K562 (cell line): Measurements from ENCODE around the gene PGAM4.

ENCODE experiments used
- CTCF ChIP-seq, 3 experiments: IDR thresholded peaks in 2 of 3; conservative IDR thresholded peaks in 1 of 3; 2 replicates each; pipeline ENCODE4 v1.5.1; 2011 to 2012; ENCODE audit warnings: low read length in 3 of 3, mild to moderate bottlenecking in 3 of 3, control low read depth in 2 of 3, improper control_type of control experiment in 1 of 3, inconsistent platforms in 1 of 3, low read depth in 1 of 3, mixed read lengths in 1 of 3, moderate library complexity in 1 of 3; ENCODE audit not compliant: insufficient read depth in 2 of 3
- JUND ChIP-seq, 2 experiments: IDR thresholded peaks; 2 replicates in 1 of 2; 3 replicates in 1 of 2; pipeline ENCODE4 v1.6.1; 2011; ENCODE audit warnings: borderline replicate concordance in 2 of 2, low read depth in 2 of 2, low read length in 2 of 2, improper control_type of control experiment in 1 of 2, missing biosample characterization in 1 of 2, missing genetic modification characterization in 1 of 2, missing genetic modification reagents in 1 of 2
- NR2C2 ChIP-seq, 2 experiments: fragments of 200-800 bp in 1 of 2; sonication (Bioruptor generic) in 1 of 2; sonication (generic) in 1 of 2; formaldehyde crosslinking in 1 of 2; IDR thresholded peaks; 2 replicates each; pipeline versions ENCODE4 v1.6.1 to v1.8.0; 2016 to 2022; ENCODE audit warnings: mild to moderate bottlenecking in 1 of 2, missing compliant biosample characterization in 1 of 2, missing genetic modification characterization in 1 of 2, missing genetic modification reagents in 1 of 2
- NR2F6 ChIP-seq: fragments of 450-650 bp; formaldehyde crosslinking; IDR thresholded peaks from 2 replicates; pipeline ENCODE4 v1.4.0; 2020; ENCODE audit warnings: mild to moderate bottlenecking
- PRMT5 ChIP-seq: sonication (generic); formaldehyde crosslinking; IDR thresholded peaks from 2 replicates; pipeline ENCODE4 v1.5.0; 2020; ENCODE audit warnings: missing genetic modification reagents
- TARDBP ChIP-seq: fragments of 450-650 bp; IDR thresholded peaks from 2 replicates; pipeline ENCODE4 v1.6.1; 2016
- TCF7L2 ChIP-seq: fragments of 150-350 bp; IDR thresholded peaks from 2 replicates; pipeline ENCODE4 v1.6.1; 2016; ENCODE audit warnings: low read depth, mild to moderate bottlenecking, low read length, moderate library complexity
- ZKSCAN3 ChIP-seq: fragments of 250-450 bp; sonication (Bioruptor Pico); IDR thresholded peaks from 2 replicates; pipeline ENCODE4 v1.4.0; 2020

DNA sequence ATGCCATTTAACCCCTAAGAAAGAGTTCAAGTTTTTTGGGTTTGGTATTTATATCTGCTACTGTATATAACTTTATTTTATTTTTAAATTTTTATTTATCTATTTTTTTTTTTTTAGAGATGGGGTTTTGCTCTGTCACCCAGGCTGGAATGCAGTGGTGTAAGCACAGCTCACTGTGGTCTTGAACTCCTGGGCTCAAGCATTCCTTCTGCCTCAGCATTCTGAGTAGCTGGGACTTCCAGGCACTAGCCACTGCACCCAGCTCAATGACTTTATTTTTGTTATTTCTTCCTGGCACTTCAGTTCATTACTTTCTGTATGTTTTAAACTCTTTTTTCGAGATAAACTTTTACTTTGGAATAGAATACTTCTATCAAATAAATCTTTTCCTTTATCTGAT is 42.4 kb upstream of the PGAM4 start:
- TF ChIP-seq NR2F6 (CRISPR knock-in tag) = no peak
- TF ChIP-seq CTCF (IDR thresholded peaks at IDR 0.05 in 2 of 3, conservative IDR thresholded peaks at IDR 0.05 in 1 of 3; ENCODE audit: insufficient read depth in 2 of 3, low read depth in 1 of 3, low read length in 3 of 3) = no peak
- TF ChIP-seq PRMT5 = no peak
- no peak for TF ChIP-seq ZKSCAN3 (CRISPR knock-in tag)
- no peak for TF ChIP-seq NR2C2 (CRISPR knock-in tag; IDR thresholded peaks at IDR 0.05)
- TF ChIP-seq NR2C2 (tag; IDR thresholded peaks at IDR 0.05) = no peak
- TF ChIP-seq JUND (IDR thresholded peaks at IDR 0.05; ENCODE audit: borderline replicate concordance, low read depth, low read length) = no peak
- no peak for TF ChIP-seq JUND (tag; IDR thresholded peaks at IDR 0.05; ENCODE audit: borderline replicate concordance, low read depth, low read length)
- TF ChIP-seq TARDBP = no peak
- no peak for TF ChIP-seq TCF7L2
